ENCODE data around the gene DDAH2.

- TF ChIP-seq YY1 (IDR thresholded peaks at IDR 0.05; ENCODE audit: insufficient read depth, insufficient read length) (no peak), ZNF274 (IDR thresholded peaks at IDR 0.05; ENCODE audit: low read depth, low read length) (no peak)
These were observed 21.4 kb downstream of the DDAH2 start for GRCh38 chr6:31707701-31708100.

Measured in NT2/D1 (cell line).